Medulla oblongata (tissue), 1 donor: Measurements from ENCODE around the gene CST7.
A peak's percentile ranks its signal among the peaks of the same experiment; 100 is the strongest.

Source experiments
- DNase-seq: peaks from one replicate; pipeline ENCODE4 v3.0.0-alpha.2; 2015; ENCODE audit errors: extremely low spot score

CST7 gene

GRCh38 chr20:25003002-25003401, 53.9 kb downstream of the CST7 start:
- DNase-seq = no peak

- peak; percentile 58 for DNase-seq
These were observed 56.2 kb downstream of the CST7 start for GRCh38 chr20:25005220-25005619.

- DNase-seq = no peak
These were observed 56.6 kb downstream of the CST7 start for GRCh38 chr20:25005661-25006060.

- DNase-seq = no peak
These were observed 57.5 kb downstream of the CST7 start for GRCh38 chr20:25006431-25007167.

GRCh38 chr20:25007491-25008305, 58.6 kb downstream of the CST7 start:
- DNase-seq = no peak

- no peak for DNase-seq
These were observed 59.5 kb downstream of the CST7 start for GRCh38 chr20:25008388-25009217.
